IMR-90 (cell line): ENCODE results near the gene RSBN1L. TPM values are rescaled to one million over a fixed set of nuclear protein-coding genes. Genes with fewer than 3 reads are reported as not detected.
"Not testable (repeated sequence)": the region's sequence is repeated elsewhere in the genome, so short reads cannot be mapped to it uniquely, and the experiment has no call there.

ENCODE experiments used
- ATAC-seq: fragments of 200-7000 bp; cut with Tn5 transposase; 2 replicates; pipeline ENCODE4 v1.9.1; 2020; ENCODE audit warnings: low read depth, mild to moderate bottlenecking, moderate library complexity
- BruUV-seq: library from RNA; stranded (reverse); fragments of 400-500 nt; replicated peaks from 2 replicates; lab custom pipeline; 2021; lab: Mats Ljungman, UMichigan
- CTCF ChIA-PET: fragments of 300-600 bp; formaldehyde crosslinking; extraction: SDS; loops from one replicate; lab custom pipeline; 2021; ENCODE audit warnings: antibody characterized with exemption; lab: Yijun Ruan, JAX
- POLR2A ChIA-PET: fragments of 300-600 bp; sonication (Branson Sonifier 250); formaldehyde crosslinking; loops from one replicate; lab custom pipeline; 2022; ENCODE audit warnings: antibody characterized with exemption; ENCODE audit not compliant: unreplicated experiment; lab: Charles Lee
- DNase-seq: peaks from one replicate; pipeline ENCODE4 v3.0.0; 2013
- H2AFZ ChIP-seq: replicated peaks from 2 replicates; pipeline ENCODE3; 2013; ENCODE audit warnings: low read length, mild to moderate bottlenecking; ENCODE audit not compliant: poor library complexity
- H2AK5ac ChIP-seq: 2 replicates; pipeline ENCODE4 v1.6.1; 2013; ENCODE audit warnings: low read depth, low read length, inconsistent platforms
- H2AK9ac ChIP-seq: replicated peaks from 2 replicates; pipeline ENCODE3; 2013; ENCODE audit warnings: mild to moderate bottlenecking, low read depth, low read length, moderate library complexity; ENCODE audit not compliant: poor library complexity
- H2BK120ac ChIP-seq: 2 replicates; pipeline ENCODE4 v1.6.1; 2013; ENCODE audit warnings: low read depth, low read length, inconsistent platforms
- H2BK15ac ChIP-seq: 3 replicates; pipeline ENCODE4 v1.6.1; 2013; ENCODE audit warnings: low read depth, low read length, inconsistent platforms
- H2BK20ac ChIP-seq: 2 replicates; pipeline ENCODE4 v1.6.1; 2013; ENCODE audit warnings: low read depth, mild to moderate bottlenecking, inconsistent platforms, low read length, moderate library complexity
- H2BK5ac ChIP-seq: 2 replicates; pipeline ENCODE4 v1.6.1; 2013; ENCODE audit warnings: mild to moderate bottlenecking, low read depth, low read length, inconsistent platforms; ENCODE audit not compliant: poor library complexity, severe bottlenecking
- H3K14ac ChIP-seq: replicated peaks from 2 replicates; pipeline ENCODE4 v1.6.1; 2013; ENCODE audit warnings: low read depth, low read length, inconsistent platforms
- H3K18ac ChIP-seq: 2 replicates; pipeline ENCODE4 v1.6.1; 2013; ENCODE audit warnings: low read depth, low read length, control low read depth
- H3K23ac ChIP-seq: 2 replicates; pipeline ENCODE4 v1.6.1; 2013; ENCODE audit warnings: low read depth, low read length, inconsistent platforms
- H3K27ac ChIP-seq: 2 replicates; pipeline ENCODE4 v1.5.1; 2013; ENCODE audit warnings: mild to moderate bottlenecking, control low read depth, low read length; ENCODE audit not compliant: insufficient read depth
- H3K27me3 ChIP-seq: 2 replicates; pipeline ENCODE4 v1.6.1; 2013; ENCODE audit warnings: low read length; ENCODE audit not compliant: control insufficient read depth, insufficient read depth
- H3K36me3 ChIP-seq: 2 replicates; pipeline ENCODE4 v1.6.1; 2013; ENCODE audit warnings: low read length, mixed read lengths; ENCODE audit not compliant: control insufficient read depth, insufficient read depth
- H3K4ac ChIP-seq: 2 replicates; pipeline ENCODE4 v1.6.1; 2013; ENCODE audit warnings: low read depth, low read length, inconsistent platforms
- H3K4me1 ChIP-seq: 2 replicates; pipeline ENCODE4 v1.6.1; 2013; ENCODE audit warnings: low read length, mixed read lengths; ENCODE audit not compliant: control insufficient read depth, insufficient read depth
- H3K4me2 ChIP-seq: 2 replicates; pipeline ENCODE4 v1.6.1; 2013; ENCODE audit warnings: low read depth, mild to moderate bottlenecking, control low read depth, low read length, moderate library complexity
- H3K4me3 ChIP-seq: 2 replicates; pipeline ENCODE4 v1.5.1; 2013; ENCODE audit warnings: low read depth, mild to moderate bottlenecking, control low read depth, low read length, moderate library complexity; ENCODE audit not compliant: insufficient read depth
- H3K56ac ChIP-seq: 2 replicates; pipeline ENCODE4 v1.6.1; 2013; ENCODE audit warnings: low read length, inconsistent platforms; ENCODE audit not compliant: insufficient read depth; ENCODE audit errors: extremely low read depth
- H3K79me1 ChIP-seq, 2 experiments: 2 replicates each; pipeline ENCODE4 v1.6.1; 2013; ENCODE audit warnings: low read length in 2 of 2, inconsistent platforms in 1 of 2, low read depth in 1 of 2
- H3K9ac ChIP-seq: 2 replicates; pipeline ENCODE4 v1.6.1; 2013; ENCODE audit warnings: low read depth, low read length, control low read depth
- H3K9me1 ChIP-seq: 2 replicates; pipeline ENCODE4 v1.6.1; 2013; ENCODE audit warnings: low read length, inconsistent platforms; ENCODE audit not compliant: insufficient read depth
- H3K9me3 ChIP-seq: 2 replicates; pipeline ENCODE4 v1.6.1; 2013; ENCODE audit warnings: low read length; ENCODE audit not compliant: control insufficient read depth, insufficient read depth
- H4K20me1 ChIP-seq: 2 replicates; pipeline ENCODE4 v1.6.1; 2013; ENCODE audit warnings: low read length, inconsistent platforms; ENCODE audit not compliant: insufficient read depth
- H4K5ac ChIP-seq: 2 replicates; pipeline ENCODE4 v1.6.1; 2013; ENCODE audit warnings: mild to moderate bottlenecking, low read depth, low read length, control low read depth
- H4K8ac ChIP-seq, 2 experiments: 2 replicates each; pipeline ENCODE4 v1.6.1; 2013; ENCODE audit warnings: low read depth in 2 of 2, low read length in 2 of 2, control low read depth in 1 of 2, inconsistent platforms in 1 of 2
- H4K91ac ChIP-seq: 2 replicates; pipeline ENCODE4 v1.6.1; 2013; ENCODE audit warnings: low read depth, low read length, inconsistent platforms; ENCODE audit not compliant: insufficient read depth
- CHD1 ChIP-seq: IDR thresholded peaks from 2 replicates; pipeline ENCODE4 v1.6.1; 2012; ENCODE audit warnings: low read depth, low read length, improper control_type of control experiment
- FOS ChIP-seq: fragments of 150-350 bp; IDR thresholded peaks from 2 replicates; pipeline ENCODE4 v1.6.1; 2016; ENCODE audit warnings: low read depth, low read length
- MXI1 ChIP-seq: IDR thresholded peaks from 2 replicates; pipeline ENCODE4 v1.6.1; 2012; ENCODE audit warnings: low read depth, mild to moderate bottlenecking, low read length, moderate library complexity, borderline replicate concordance
- NFE2L2 ChIP-seq: fragments of 150-350 bp; IDR thresholded peaks from 2 replicates; pipeline ENCODE4 v1.6.1; 2016; ENCODE audit warnings: low read depth, mild to moderate bottlenecking, low read length
- RCOR1 ChIP-seq: IDR thresholded peaks from 2 replicates; pipeline ENCODE4 v1.6.1; 2012; ENCODE audit warnings: mild to moderate bottlenecking, low read length, improper control_type of control experiment; ENCODE audit not compliant: insufficient replicate concordance
- WGBS, 2 experiments: methylation state at CpG; one replicate each; pipeline versions ENCODE4 v1.1.5 to v1.1.7; 2013; ENCODE audit warnings: missing lambda C conversion rate in 2 of 2; ENCODE audit not compliant: insufficient read length in 1 of 2; ENCODE audit errors: extremely low coverage in 2 of 2; 5-methylcytosine and 5-hydroxymethylcytosine counted together
- dilution Hi-C: fragments of 300-500 bp; cut with HindIII; formaldehyde crosslinking; loops from one replicate; pipeline ENCODE4 v1.14.3; 2018; ENCODE audit warnings: low sequenced_read_pairs; ENCODE audit not compliant: unreplicated experiment
- in situ Hi-C: fragments of 300-500 bp; cut with MboI; formaldehyde crosslinking; loops from 3 replicates; pipeline ENCODE4 v1.14.3; 2019; ENCODE audit warnings: low sequenced_read_pairs, inconsistent platforms, mixed read lengths
- intact Hi-C: fragments of 100-400 bp; cut with micrococcal nuclease; formaldehyde crosslinking; loops from 2 replicates; pipeline ENCODE4 v1.10.0; 2022
- polyA plus RNA-seq, 3 experiments: library from polyadenylated mRNA; depleted of rRNA; stranded (reverse); fragments of >200 nt; gene quantifications; 2 replicates each; pipeline ENCODE4 v1.2.3, GENCODE V29; 2012; ENCODE audit warnings: low replicate concordance in 1 of 3
- total RNA-seq: library from RNA; depleted of rRNA; stranded (reverse); fragments of >200 nt; gene quantifications from 2 replicates; pipeline ENCODE4 v1.2.3, GENCODE V29; 2012
- TF ChIP-seq, protein P1 (sequence below): fragments of 150-350 bp; IDR thresholded peaks from 2 replicates; pipeline ENCODE4 v1.6.1; 2016; ENCODE audit warnings: low read depth, mild to moderate bottlenecking, low read length, moderate library complexity, borderline replicate concordance
- TF ChIP-seq, protein P2 (sequence below): fragments of 150-350 bp; IDR thresholded peaks from 2 replicates; pipeline ENCODE4 v1.6.1; 2017; ENCODE audit warnings: mild to moderate bottlenecking, antibody characterized with exemption, low read length, low read depth

Gene RSBN1L
- total and polyA plus RNA-seq, 2 of the 4 experiments (the other 2 are of a cell fraction): 7.8 to 14.7 TPM

DNA sequence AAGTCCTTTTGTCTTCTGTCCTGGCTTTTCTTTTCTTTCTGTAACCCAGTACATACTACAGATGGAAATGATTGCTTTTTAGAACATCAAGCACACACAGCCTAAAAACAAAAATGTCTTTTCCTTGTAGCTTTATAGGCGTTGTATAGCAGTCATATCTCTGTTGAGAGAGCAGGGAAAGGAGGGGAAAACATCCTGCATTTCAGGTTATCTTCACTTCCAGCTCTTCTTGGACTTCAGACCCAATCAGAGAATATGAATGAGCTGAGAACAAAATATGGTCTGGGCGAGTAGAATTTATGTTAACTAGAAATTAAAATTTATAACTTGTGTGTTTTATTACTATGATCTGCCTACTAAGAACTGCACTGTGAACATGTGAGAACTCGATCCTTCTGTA, 87.3 kb downstream of the RSBN1L start:
- Histone ChIP-seq H3K18ac (no peak overlapping the region), H4K20me1 (no peaks in the 10 kb centered on the region), H3K14ac (no peak overlapping the region), H3K4me1 (peaks cover 3% of the 10 kb centered on the region; the same call in 1 of the 2 replicates), H3K27me3 (no peaks in the 10 kb centered on the region), H2AK5ac (no peak overlapping the region), H3K4me3 (no peak overlapping the region), H3K9me3 (peaks cover 5% of the 10 kb centered on the region; the same call in 1 of the 2 replicates), H3K23ac (no peak overlapping the region), H3K79me1 (peaks cover 2 to 4% of the 10 kb centered on the region in 2 experiments; a peak in 3 of 4 replicates), H3K4ac (no peak overlapping the region), H3K27ac (no peak overlapping the region), H3K9me1 (peaks cover 3% of the 10 kb centered on the region; the same call in 1 of the 2 replicates), H2BK120ac (no peak overlapping the region), H4K5ac (no peak overlapping the region), H3K56ac (no peak overlapping the region), H3K4me2 (no peak overlapping the region), H4K8ac (no peak overlapping the region; a peak in 1 of 4 replicates), H2BK5ac (no peak overlapping the region), H3K9ac (no peak overlapping the region), H2AFZ (no peak overlapping the region), H4K91ac (no peak overlapping the region), H2BK15ac (no peak overlapping the region), H3K36me3 (peaks cover 7% of the 10 kb centered on the region), H2BK20ac (no peak overlapping the region), H2AK9ac (no peak overlapping the region)
- in situ Hi-C loops (no loop called here), intact Hi-C loops (no loop called here), dilution Hi-C loops (no loop called here)
- WGBS, 2 experiments: no CpG with 5 or more reads among the region's 3 CpGs
- BruUV-seq: no TSS peak
- ChIA-PET CTCF (no interaction called here), POLR2A (no interaction called here)
- ATAC-seq: no peak
- TF ChIP-seq FOS (no peak), NFE2L2 (no peak), MXI1 (no peak), CHD1 (no peak), RCOR1 (no peak)
- TF ChIP-seq, protein P1, sequence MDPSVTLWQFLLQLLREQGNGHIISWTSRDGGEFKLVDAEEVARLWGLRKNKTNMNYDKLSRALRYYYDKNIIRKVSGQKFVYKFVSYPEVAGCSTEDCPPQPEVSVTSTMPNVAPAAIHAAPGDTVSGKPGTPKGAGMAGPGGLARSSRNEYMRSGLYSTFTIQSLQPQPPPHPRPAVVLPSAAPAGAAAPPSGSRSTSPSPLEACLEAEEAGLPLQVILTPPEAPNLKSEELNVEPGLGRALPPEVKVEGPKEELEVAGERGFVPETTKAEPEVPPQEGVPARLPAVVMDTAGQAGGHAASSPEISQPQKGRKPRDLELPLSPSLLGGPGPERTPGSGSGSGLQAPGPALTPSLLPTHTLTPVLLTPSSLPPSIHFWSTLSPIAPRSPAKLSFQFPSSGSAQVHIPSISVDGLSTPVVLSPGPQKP: no peak
- TF ChIP-seq, protein P2, sequence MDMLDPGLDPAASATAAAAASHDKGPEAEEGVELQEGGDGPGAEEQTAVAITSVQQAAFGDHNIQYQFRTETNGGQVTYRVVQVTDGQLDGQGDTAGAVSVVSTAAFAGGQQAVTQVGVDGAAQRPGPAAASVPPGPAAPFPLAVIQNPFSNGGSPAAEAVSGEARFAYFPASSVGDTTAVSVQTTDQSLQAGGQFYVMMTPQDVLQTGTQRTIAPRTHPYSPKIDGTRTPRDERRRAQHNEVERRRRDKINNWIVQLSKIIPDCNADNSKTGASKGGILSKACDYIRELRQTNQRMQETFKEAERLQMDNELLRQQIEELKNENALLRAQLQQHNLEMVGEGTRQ: no peak
- DNase-seq: no peak

DNA sequence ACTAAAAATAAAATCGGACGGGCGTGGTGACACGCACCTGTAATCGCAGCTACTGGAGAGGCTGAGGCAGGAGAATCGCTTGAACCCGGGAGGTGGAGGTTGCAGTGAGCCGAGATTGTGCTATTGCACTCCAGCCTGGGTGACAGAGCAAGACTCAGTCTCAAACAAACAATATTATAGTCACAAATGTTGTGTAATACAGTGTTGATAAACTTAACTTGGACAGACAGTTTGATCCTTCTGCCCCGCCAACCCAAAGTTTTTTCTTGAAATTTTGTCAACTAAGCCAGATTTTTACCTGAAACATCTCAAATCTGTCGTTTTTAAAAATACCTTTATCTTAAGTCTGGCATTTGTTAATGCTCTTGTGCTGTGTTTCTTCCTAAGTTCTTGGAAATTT, 88.2 kb downstream of the RSBN1L start:
- H3K27ac ChIP-seq, H3K36me3 ChIP-seq, H4K8ac ChIP-seq, H3K79me1 ChIP-seq, in situ Hi-C loops, H4K5ac ChIP-seq, POLR2A ChIA-PET, BruUV-seq, dilution Hi-C loops, H3K18ac ChIP-seq, H4K91ac ChIP-seq, H3K56ac ChIP-seq, H2BK15ac ChIP-seq, H2AK5ac ChIP-seq, H2BK120ac ChIP-seq, H3K9ac ChIP-seq, intact Hi-C loops, DNase-seq, H3K14ac ChIP-seq, H3K4me1 ChIP-seq, CTCF ChIA-PET, H3K27me3 ChIP-seq, ATAC-seq, H3K9me3 ChIP-seq, H3K4me2 ChIP-seq, H3K23ac ChIP-seq, H2AFZ ChIP-seq, H2BK5ac ChIP-seq, H2AK9ac ChIP-seq, H3K4me3 ChIP-seq, H3K9me1 ChIP-seq, H2BK20ac ChIP-seq, H3K4ac ChIP-seq, H4K20me1 ChIP-seq: not testable (repeated sequence)
- WGBS, 2 experiments: no CpG with 5 or more reads among the region's 10 CpGs
